Activated naive CD4-positive, alpha-beta T cell treated with anti-CD3 and anti-CD28 coated beads for 36 hours (primary cell): ENCODE measurements around the gene OR10AD1. TPM values are rescaled to one million over a fixed set of nuclear protein-coding genes. Genes with fewer than 3 reads are reported as not detected.

Source experiments
- CTCF ChIA-PET: fragments of 350-600 bp; sonication (Branson Sonifier 250); formaldehyde crosslinking; loops from one replicate; lab custom pipeline; 2021; ENCODE audit warnings: antibody characterized with exemption; lab: Charles Lee
- DNase-seq: peaks from one replicate; pipeline ENCODE4 v3.0.0-alpha.2; 2020
- H3K27ac Mint-ChIP-seq: one replicate; pipeline ENCODE4 v1.8.0; 2021; ENCODE audit warnings: mild to moderate bottlenecking, mixed read lengths
- H3K27me3 Mint-ChIP-seq: one replicate; pipeline ENCODE4 v1.8.0; 2021; ENCODE audit warnings: low read depth, mixed read lengths
- H3K36me3 Mint-ChIP-seq: one replicate; pipeline ENCODE4 v1.8.0; 2021; ENCODE audit warnings: low read depth, mixed read lengths
- H3K4me1 Mint-ChIP-seq: one replicate; pipeline ENCODE4 v1.8.0; 2021; ENCODE audit warnings: low read depth, mixed read lengths
- H3K4me3 Mint-ChIP-seq: one replicate; pipeline ENCODE4 v1.8.0; 2021; ENCODE audit warnings: mild to moderate bottlenecking, moderate library complexity, mixed read lengths
- H3K9me3 Mint-ChIP-seq: one replicate; pipeline ENCODE4 v1.8.0; 2021; ENCODE audit warnings: mixed read lengths
- intact Hi-C: fragments of 100-400 bp; cut with micrococcal nuclease; formaldehyde crosslinking; loops from one replicate; pipeline ENCODE4 v1.15.1; 2023
- total RNA-seq, 2 experiments: library from RNA; stranded (reverse); gene quantifications; one replicate each; pipeline ENCODE4 v1.2.3, GENCODE V29; 2021

Gene OR10AD1
- total RNA-seq, 2 experiments from 2014 or later, result not detected

DNA sequence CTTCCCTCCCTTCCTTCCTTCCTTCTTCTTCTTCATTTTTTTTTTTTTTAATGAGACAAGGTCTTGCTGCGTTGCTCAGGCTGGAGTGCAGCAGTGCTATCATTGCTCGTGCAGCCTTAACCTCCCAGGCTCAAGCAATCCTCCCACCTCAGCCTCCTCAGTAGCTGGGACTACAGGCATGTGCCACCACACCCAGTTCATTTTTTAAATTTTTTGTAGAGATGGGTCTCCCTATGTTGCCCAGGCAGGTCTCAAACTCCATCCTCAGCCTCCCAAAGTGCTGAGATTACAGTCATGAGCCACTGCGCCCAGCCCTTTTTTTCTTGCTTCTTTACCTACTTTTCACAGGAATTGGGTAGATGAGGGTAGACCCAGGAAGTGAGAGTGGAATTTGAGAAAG is 1.6 kb downstream of the OR10AD1 start:
- H3K4me3 Mint-ChIP-seq, result no peak overlapping the region
- no peaks in the 10 kb centered on the region for H3K27me3 Mint-ChIP-seq
- H3K9me3 Mint-ChIP-seq, result peaks cover 46% of the 10 kb centered on the region
- peaks cover 58% of the 10 kb centered on the region for H3K36me3 Mint-ChIP-seq
- CTCF ChIA-PET, result interaction anchor here (0.8 to 4.9 kb wide), 2 partner anchors 10 to 12 kb away, joined by 3 to 37 read pairs; no protein-coding TSS in a partner anchor
- peak overlapping the region; percentile 62 for H3K27ac Mint-ChIP-seq
- H3K4me1 Mint-ChIP-seq, result peaks cover 34% of the 10 kb centered on the region
- no peak for DNase-seq
- intact Hi-C loops, result no loop called here

GRCh38 chr12:48201091-48201490 is 2.0 kb downstream of the OR10AD1 start:
- peaks cover 34% of the 10 kb centered on the region for H3K4me1 Mint-ChIP-seq
- peak overlapping the region; percentile 99 for H3K27ac Mint-ChIP-seq
- H3K27me3 Mint-ChIP-seq, result no peaks in the 10 kb centered on the region
- peaks cover 54% of the 10 kb centered on the region for H3K36me3 Mint-ChIP-seq
- CTCF ChIA-PET, result interaction anchor here (1.0 to 4.9 kb wide), 2 partner anchors 11 to 415 kb away, joined by 3 to 37 read pairs; no protein-coding TSS in a partner anchor
- H3K4me3 Mint-ChIP-seq, result no peak overlapping the region
- DNase-seq, result no peak
- intact Hi-C loops, result no loop called here
- peaks cover 42% of the 10 kb centered on the region for H3K9me3 Mint-ChIP-seq

DNA sequence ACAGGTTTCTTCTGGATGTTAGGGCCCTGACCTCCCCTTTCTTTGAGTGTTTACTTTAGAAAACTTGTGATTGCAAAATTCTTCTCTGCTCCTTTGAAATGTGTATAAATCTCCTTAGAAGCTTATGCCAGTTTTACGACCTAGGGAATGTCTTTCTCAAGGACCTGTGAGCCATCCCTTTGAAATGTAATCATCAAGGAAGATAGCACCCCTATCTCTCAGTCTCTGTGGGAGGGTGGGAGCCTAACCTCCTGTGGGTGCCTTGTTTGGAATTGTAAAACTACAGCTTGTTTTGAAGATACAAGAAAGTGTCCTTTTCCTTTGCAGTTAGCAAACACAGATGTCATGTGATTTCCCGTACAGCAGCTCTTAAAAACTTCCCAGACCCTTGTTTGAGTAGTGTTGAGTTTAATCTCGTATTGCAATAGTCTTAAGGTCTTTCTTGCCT is 3.3 kb downstream of the OR10AD1 start:
- peak overlapping the region; percentile 99 for H3K27ac Mint-ChIP-seq
- H3K4me3 Mint-ChIP-seq, result peak overlapping the region; percentile 85
- peak; percentile 44 for DNase-seq
- intact Hi-C loops, result loop anchor here (5.0 kb wide), 1 partner anchor 418 kb away; no protein-coding TSS in a partner anchor
- CTCF ChIA-PET, result interaction anchor here (0.6 to 4.9 kb wide), 7 partner anchors 10 to 418 kb away, joined by 3 to 37 read pairs (median 5); no protein-coding TSS in a partner anchor
- H3K36me3 Mint-ChIP-seq, result peaks cover 48% of the 10 kb centered on the region
- H3K9me3 Mint-ChIP-seq, result peaks cover 37% of the 10 kb centered on the region
- H3K4me1 Mint-ChIP-seq, result peaks cover 34% of the 10 kb centered on the region
- H3K27me3 Mint-ChIP-seq, result no peaks in the 10 kb centered on the region

DNA sequence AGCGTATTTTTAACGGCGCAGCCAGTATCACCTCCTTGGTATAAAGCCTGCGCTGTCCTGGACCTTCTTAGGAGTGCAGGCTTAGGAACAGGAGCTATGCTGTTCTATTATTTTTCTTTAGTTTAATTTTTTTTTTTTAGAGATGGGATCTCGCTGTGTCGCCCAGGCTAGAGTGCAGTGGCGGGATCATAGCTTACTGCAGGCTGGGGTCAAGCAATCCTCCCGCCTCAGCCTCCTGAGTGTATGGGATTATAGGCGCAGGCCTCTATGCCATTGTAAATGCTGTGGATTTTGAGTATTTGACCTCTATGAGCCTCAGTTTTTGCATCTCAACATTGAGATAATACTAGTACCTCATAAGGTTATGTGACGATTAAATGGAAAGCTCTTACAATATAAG is 4.1 kb downstream of the OR10AD1 start:
- Mint-ChIP-seq H3K27me3 (no peaks in the 10 kb centered on the region), H3K4me3 (peak overlapping the region; percentile 85), H3K9me3 (peaks cover 31% of the 10 kb centered on the region), H3K36me3 (peaks cover 40% of the 10 kb centered on the region), H3K27ac (peak overlapping the region; percentile 99), H3K4me1 (peaks cover 34% of the 10 kb centered on the region)
- intact Hi-C loops, result loop anchor here (1.0 to 5.0 kb wide), 10 partner anchors 16 to 517 kb away; partner anchors contain the start of genes ASB8, CCDC184, CCNT1 and PFKM
- CTCF ChIA-PET, result interaction anchor here (0.7 to 4.9 kb wide), 8 partner anchors 9 to 419 kb away, joined by 3 to 37 read pairs (median 5); partner anchors contain the start of gene CCDC184
- no peak for DNase-seq

DNA sequence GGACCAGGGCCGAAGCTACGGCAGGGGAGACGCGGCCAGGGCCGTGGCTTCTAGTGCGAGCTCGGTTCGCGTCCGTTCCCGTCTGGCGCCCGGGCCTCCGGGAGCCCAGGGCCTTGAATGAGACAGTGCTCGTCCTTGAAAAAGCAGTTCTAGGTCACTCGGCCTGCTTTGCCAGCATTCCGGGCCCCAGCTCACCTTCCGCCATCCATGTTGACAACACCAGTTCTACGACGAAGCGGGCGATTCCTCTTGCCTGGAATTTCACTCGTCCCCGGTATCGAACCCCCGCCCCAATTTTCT is 4.5 kb downstream of the OR10AD1 start:
- peak; percentile 43 for DNase-seq
- Mint-ChIP-seq H3K4me1 (peaks cover 34% of the 10 kb centered on the region), H3K27ac (peak overlapping the region; percentile 99), H3K36me3 (peaks cover 36% of the 10 kb centered on the region), H3K27me3 (peaks cover 2% of the 10 kb centered on the region), H3K4me3 (peak overlapping the region; percentile 85), H3K9me3 (peaks cover 27% of the 10 kb centered on the region)
- CTCF ChIA-PET, result interaction anchor here (0.9 to 4.9 kb wide), 7 partner anchors 9 to 420 kb away, joined by 3 to 37 read pairs (median 5); partner anchors contain the start of gene CCDC184
- intact Hi-C loops, result loop anchor here (1.0 to 5.0 kb wide), 10 partner anchors 15 to 518 kb away; partner anchors contain the start of genes ASB8, CCDC184, CCNT1 and PFKM

GRCh38 chr12:48197971-48198671 is 5.0 kb downstream of the OR10AD1 start:
- H3K36me3 Mint-ChIP-seq, result peaks cover 32% of the 10 kb centered on the region
- peaks cover 34% of the 10 kb centered on the region for H3K4me1 Mint-ChIP-seq
- peaks cover 3% of the 10 kb centered on the region for H3K27me3 Mint-ChIP-seq
- intact Hi-C loops, result loop anchor here (1.0 to 5.0 kb wide), 10 partner anchors 15 to 518 kb away; partner anchors contain the start of genes ASB8, CCDC184, CCNT1 and PFKM
- H3K9me3 Mint-ChIP-seq, result peaks cover 22% of the 10 kb centered on the region
- DNase-seq, result peak; percentile 98
- peak overlapping the region; percentile 99 for H3K27ac Mint-ChIP-seq
- peak overlapping the region; percentile 85 for H3K4me3 Mint-ChIP-seq
- CTCF ChIA-PET, result interaction anchor here (0.9 to 4.9 kb wide), 13 partner anchors 8 to 420 kb away, joined by 3 to 37 read pairs (median 4); partner anchors contain the start of genes ASB8 and CCDC184

GRCh38 chr12:48197549-48197970 is 5.5 kb downstream of the OR10AD1 start:
- peak; percentile 39 for DNase-seq
- peaks cover 3% of the 10 kb centered on the region for H3K27me3 Mint-ChIP-seq
- H3K4me3 Mint-ChIP-seq, result peak overlapping the region; percentile 85
- H3K9me3 Mint-ChIP-seq, result peaks cover 17% of the 10 kb centered on the region
- intact Hi-C loops, result loop anchor here (5.0 kb wide), 1 partner anchor 420 kb away; no protein-coding TSS in a partner anchor
- peaks cover 28% of the 10 kb centered on the region for H3K36me3 Mint-ChIP-seq
- H3K4me1 Mint-ChIP-seq, result peaks cover 34% of the 10 kb centered on the region
- peak overlapping the region; percentile 99 for H3K27ac Mint-ChIP-seq
- CTCF ChIA-PET, result interaction anchor here (0.7 to 4.9 kb wide), 15 partner anchors 8 to 421 kb away, joined by 3 to 37 read pairs (median 3); partner anchors contain the start of genes ASB8 and CCDC184

DNA sequence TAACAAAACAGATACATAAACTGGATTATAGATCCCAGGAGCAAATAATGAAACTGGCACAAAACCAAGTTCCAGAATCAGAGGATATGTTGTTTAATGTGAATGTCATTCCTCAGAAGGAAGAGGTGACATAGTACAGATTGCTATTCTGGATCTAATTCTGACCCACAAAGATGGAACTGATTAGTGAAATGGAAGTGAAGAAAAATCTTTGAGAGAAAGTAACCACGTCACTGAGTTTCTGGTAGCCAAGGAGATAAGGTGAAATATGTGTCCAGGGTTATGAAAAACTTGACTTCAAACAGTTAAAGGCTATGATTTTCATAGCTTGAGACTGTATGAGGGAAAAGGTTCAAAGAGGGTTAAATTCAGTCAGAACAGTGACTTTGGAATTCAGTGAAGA is 8.3 kb downstream of the OR10AD1 start:
- Mint-ChIP-seq H3K4me3 (no peak overlapping the region), H3K36me3 (peaks cover 2% of the 10 kb centered on the region), H3K27me3 (peaks cover 3% of the 10 kb centered on the region), H3K4me1 (peaks cover 14% of the 10 kb centered on the region), H3K27ac (no peak overlapping the region), H3K9me3 (no peaks in the 10 kb centered on the region)
- intact Hi-C loops, result loop anchor here (5.0 kb wide), 1 partner anchor 423 kb away; no protein-coding TSS in a partner anchor
- no peak for DNase-seq
- CTCF ChIA-PET, result interaction anchor here (1.0 kb wide), 1 partner anchor 8 kb away, joined by 3 read pairs; no protein-coding TSS in a partner anchor

DNA sequence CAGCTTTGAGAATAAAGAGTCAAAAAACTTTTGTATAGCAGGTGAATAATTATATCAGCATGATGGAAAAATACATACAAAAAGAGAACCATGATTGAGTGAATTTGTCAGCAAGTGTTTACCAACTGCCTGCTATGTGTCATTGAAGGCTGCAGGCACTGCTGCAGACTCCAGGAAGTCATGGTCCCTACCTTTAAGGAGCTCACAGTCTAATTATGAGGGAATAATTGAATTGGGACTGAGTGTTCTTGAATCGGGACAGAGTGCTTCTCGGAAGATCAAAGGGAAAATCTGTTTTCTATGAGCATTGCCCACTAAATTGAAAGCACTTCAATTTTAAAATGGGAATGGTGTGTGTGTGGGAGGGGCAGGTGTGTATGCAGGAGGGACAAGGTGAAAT is 9.5 kb downstream of the OR10AD1 start:
- Mint-ChIP-seq H3K4me3 (no peak overlapping the region), H3K4me1 (peaks cover 8% of the 10 kb centered on the region), H3K9me3 (no peaks in the 10 kb centered on the region), H3K27me3 (peaks cover 3% of the 10 kb centered on the region), H3K27ac (no peak overlapping the region), H3K36me3 (peaks cover 2% of the 10 kb centered on the region)
- no peak for DNase-seq
- intact Hi-C loops, result no loop called here
- CTCF ChIA-PET, result interaction anchor here (1.2 kb wide), 1 partner anchor 87 kb away, joined by 3 read pairs; no protein-coding TSS in a partner anchor

DNA sequence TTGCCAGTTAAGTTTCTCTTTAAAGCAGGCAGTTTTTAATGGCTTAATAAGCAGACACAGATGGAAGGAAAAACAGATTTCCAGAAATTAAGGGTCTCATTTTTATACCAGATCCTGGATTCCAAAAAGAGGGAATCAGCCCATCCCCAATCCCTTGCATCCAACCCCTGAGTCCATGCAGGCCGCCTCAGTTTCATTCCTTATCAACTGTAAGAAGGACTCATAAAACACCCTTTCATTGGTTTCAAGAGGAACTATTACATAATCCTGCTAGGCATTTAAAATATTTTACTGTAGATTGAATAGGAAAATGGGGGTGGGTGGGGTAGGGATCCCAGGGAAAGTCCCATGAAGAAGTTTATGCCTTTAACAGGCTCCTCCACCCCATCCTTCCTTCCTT is 10.2 kb downstream of the OR10AD1 start:
- no peaks in the 10 kb centered on the region for H3K9me3 Mint-ChIP-seq
- H3K4me1 Mint-ChIP-seq, result peaks cover 8% of the 10 kb centered on the region
- intact Hi-C loops, result no loop called here
- H3K4me3 Mint-ChIP-seq, result no peak overlapping the region
- no peak for DNase-seq
- H3K27me3 Mint-ChIP-seq, result peaks cover 3% of the 10 kb centered on the region
- CTCF ChIA-PET, result interaction anchor here (1.2 kb wide), 1 partner anchor 86 kb away, joined by 3 read pairs; no protein-coding TSS in a partner anchor
- H3K36me3 Mint-ChIP-seq, result no peaks in the 10 kb centered on the region
- H3K27ac Mint-ChIP-seq, result no peak overlapping the region

GRCh38 chr12:48191096-48191495 is 12.0 kb downstream of the OR10AD1 start:
- CTCF ChIA-PET, result interaction anchor here (2.8 kb wide), 1 partner anchor 8 kb away, joined by 37 read pairs; no protein-coding TSS in a partner anchor
- no peak overlapping the region for H3K4me3 Mint-ChIP-seq
- DNase-seq, result no peak
- intact Hi-C loops, result no loop called here
- H3K27me3 Mint-ChIP-seq, result peaks cover 3% of the 10 kb centered on the region
- no peaks in the 10 kb centered on the region for H3K9me3 Mint-ChIP-seq
- no peak overlapping the region for H3K27ac Mint-ChIP-seq
- H3K36me3 Mint-ChIP-seq, result no peaks in the 10 kb centered on the region
- peaks cover 3% of the 10 kb centered on the region for H3K4me1 Mint-ChIP-seq
